ENCODE results near the gene SUCO. TPM values are rescaled to one million over a fixed set of nuclear protein-coding genes. Genes with fewer than 3 reads are reported as not detected.

SUCO gene
- total RNA-seq, 4 donors from 2014 or later = 18.6 to 26.9 (median 23.4) TPM

DNA sequence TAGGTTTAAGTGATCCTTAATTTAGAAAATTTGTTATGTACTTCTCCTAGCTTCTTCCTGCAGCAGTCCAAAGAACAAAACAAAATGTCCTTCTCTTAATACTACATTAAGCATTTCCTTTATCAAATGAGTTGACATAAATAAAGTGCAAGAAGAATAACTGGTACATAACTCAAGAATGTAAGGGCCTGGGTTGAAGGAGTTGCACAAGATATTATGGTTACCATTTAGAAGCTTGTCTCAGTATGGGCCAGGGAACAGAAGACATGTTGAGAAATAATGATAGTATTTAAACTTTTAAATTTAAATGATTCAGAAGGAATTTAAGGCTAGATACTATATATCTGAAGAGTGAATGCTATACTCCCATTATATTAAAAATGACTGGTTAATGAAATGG, 23.5 kb downstream of the SUCO start:
- H3K36me3 ChIP-seq = peaks cover 0 to 57% (median 6%) of the 10 kb centered on the region in 3 donors
- no peaks in the 10 kb centered on the region for H3K9me3 ChIP-seq
- no peak for DNase-seq
- intact Hi-C loops (cut with DNase I) = no loop called here
- no peaks in the 10 kb centered on the region for H3K4me1 ChIP-seq
- H3K27ac ChIP-seq = no peak overlapping the region
- H3K27me3 ChIP-seq = no peaks in the 10 kb centered on the region
- H3K4me3 ChIP-seq = no peak overlapping the region
- TF ChIP-seq, protein P1, sequence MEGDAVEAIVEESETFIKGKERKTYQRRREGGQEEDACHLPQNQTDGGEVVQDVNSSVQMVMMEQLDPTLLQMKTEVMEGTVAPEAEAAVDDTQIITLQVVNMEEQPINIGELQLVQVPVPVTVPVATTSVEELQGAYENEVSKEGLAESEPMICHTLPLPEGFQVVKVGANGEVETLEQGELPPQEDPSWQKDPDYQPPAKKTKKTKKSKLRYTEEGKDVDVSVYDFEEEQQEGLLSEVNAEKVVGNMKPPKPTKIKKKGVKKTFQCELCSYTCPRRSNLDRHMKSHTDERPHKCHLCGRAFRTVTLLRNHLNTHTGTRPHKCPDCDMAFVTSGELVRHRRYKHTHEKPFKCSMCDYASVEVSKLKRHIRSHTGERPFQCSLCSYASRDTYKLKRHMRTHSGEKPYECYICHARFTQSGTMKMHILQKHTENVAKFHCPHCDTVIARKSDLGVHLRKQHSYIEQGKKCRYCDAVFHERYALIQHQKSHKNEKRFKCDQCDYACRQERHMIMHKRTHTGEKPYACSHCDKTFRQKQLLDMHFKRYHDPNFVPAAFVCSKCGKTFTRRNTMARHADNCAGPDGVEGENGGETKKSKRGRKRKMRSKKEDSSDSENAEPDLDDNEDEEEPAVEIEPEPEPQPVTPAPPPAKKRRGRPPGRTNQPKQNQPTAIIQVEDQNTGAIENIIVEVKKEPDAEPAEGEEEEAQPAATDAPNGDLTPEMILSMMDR (IDR thresholded peaks at IDR 0.05) = no peak
- TF ChIP-seq POLR2A (IDR thresholded peaks at IDR 0.05) = no peak

DNA sequence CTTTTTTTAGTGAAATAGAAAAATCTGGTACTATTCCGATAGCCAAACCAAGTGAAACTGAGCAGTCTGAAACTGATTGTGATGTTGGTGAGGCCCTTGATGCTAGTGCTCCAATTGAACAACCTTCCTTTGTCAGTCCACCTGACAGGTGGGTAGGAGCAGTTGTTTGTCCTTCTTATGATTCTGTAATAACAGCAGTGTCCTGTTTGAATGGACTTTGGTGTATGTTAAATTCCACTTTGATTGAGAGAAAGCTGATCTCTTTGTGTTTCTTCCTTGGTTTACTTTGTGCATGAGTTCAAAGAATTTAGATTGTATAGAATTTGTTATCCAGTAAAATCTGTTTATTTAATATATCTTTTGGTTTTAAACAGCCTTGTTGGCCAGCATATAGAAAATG, 24.3 kb downstream of the SUCO start:
- DNase-seq = no peak
- intact Hi-C loops (cut with DNase I) = no loop called here
- Histone ChIP-seq H3K4me3 (no peak overlapping the region), H3K27ac (no peak overlapping the region), H3K27me3 (no peaks in the 10 kb centered on the region), H3K9me3 (no peaks in the 10 kb centered on the region), H3K4me1 (no peaks in the 10 kb centered on the region), H3K36me3 (peaks cover 0 to 65% (median 6%) of the 10 kb centered on the region in 3 donors)
- no peak for TF ChIP-seq POLR2A (IDR thresholded peaks at IDR 0.05)
- TF ChIP-seq, protein P1 (IDR thresholded peaks at IDR 0.05) = no peak
- WGBS, 2 donors = 91 to 93% methylated on average over 1 of the region's 1 CpG

DNA sequence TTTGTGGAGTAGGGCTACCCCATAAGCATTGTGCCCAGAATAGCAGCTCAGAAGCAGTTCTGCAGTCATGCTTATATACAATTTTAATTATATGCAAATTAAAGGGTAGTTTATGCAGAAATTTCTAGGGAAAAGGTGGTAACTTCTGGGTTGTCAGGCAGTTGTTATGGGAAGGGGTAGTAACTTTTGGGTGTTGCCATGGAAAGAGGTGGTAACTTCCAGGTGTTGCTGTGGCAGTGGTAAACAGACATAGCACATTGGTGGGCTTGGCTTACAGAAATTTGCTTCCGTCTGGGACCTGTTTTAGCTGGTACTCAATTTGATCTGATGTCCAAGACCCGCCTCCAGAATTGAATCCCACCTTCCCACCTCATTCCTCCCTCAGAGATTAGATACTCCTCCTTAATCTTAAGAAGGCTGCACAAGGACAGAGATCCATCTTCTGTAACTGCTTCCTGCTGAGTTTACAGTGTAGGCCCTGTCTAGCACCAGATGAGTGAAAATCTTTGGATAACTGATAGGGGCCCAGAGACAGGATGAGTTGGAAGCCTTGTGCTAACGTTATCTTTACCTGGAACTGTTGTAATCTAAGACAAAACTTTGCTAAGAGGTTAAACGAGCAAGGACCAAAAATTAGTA, 26.7 kb downstream of the SUCO start:
- Histone ChIP-seq H3K9me3 (no peaks in the 10 kb centered on the region), H3K27ac (no peak overlapping the region), H3K4me1 (no peaks in the 10 kb centered on the region), H3K27me3 (no peaks in the 10 kb centered on the region), H3K36me3 (peaks cover 0 to 89% (median 6%) of the 10 kb centered on the region in 3 donors), H3K4me3 (no peak overlapping the region)
- intact Hi-C loops (cut with DNase I) = no loop called here
- TF ChIP-seq, protein P1 (IDR thresholded peaks at IDR 0.05) = no peak
- TF ChIP-seq POLR2A (IDR thresholded peaks at IDR 0.05) = no peak
- WGBS, 2 donors = 78 to 85% methylated on average over 4 of the region's 4 CpGs
- DNase-seq = no peak

DNA sequence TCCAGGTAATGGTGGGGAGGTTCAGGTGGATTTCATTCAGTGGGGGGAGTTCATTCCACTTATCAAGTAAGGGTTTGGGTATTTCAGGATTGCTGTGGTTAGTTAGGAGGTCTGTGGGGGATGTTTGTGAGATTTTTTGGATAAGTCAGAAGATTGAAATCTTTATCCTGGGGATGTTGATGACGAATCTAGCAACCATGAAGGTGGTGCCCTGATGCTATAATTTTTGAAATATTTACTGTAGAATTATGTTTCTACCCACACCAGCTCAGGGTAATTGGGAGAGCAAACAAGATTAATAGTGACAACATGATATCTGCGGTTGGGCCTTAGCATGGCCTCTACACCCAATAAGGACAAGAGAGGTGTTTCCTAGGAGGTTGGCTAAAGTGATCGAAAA, 28.3 kb downstream of the SUCO start:
- intact Hi-C loops (cut with DNase I) = no loop called here
- Histone ChIP-seq H3K27me3 (no peaks in the 10 kb centered on the region), H3K36me3 (peaks cover 0 to 95% (median 6%) of the 10 kb centered on the region in 3 donors), H3K27ac (no peak overlapping the region), H3K4me3 (no peak overlapping the region), H3K9me3 (no peaks in the 10 kb centered on the region), H3K4me1 (no peaks in the 10 kb centered on the region)
- WGBS, 2 donors = 91 to 94% methylated on average over 3 of the region's 3 CpGs
- TF ChIP-seq, protein P1 (IDR thresholded peaks at IDR 0.05) = no peak
- no peak for TF ChIP-seq POLR2A (IDR thresholded peaks at IDR 0.05)
- DNase-seq = no peak

GRCh38 chr1:172566196-172566997, 33.4 kb downstream of the SUCO start:
- TF ChIP-seq POLR2A (IDR thresholded peaks at IDR 0.05) = no peak
- TF ChIP-seq, protein P1 (IDR thresholded peaks at IDR 0.05) = no peak
- Histone ChIP-seq H3K4me1 (no peaks in the 10 kb centered on the region), H3K4me3 (no peak overlapping the region), H3K27me3 (no peaks in the 10 kb centered on the region), H3K36me3 (peaks cover 5 to 94% (median 5%) of the 10 kb centered on the region in 3 donors), H3K9me3 (no peaks in the 10 kb centered on the region), H3K27ac (no peak overlapping the region)
- intact Hi-C loops (cut with DNase I) = no loop called here
- no peak for DNase-seq
- WGBS, 2 donors = 82 to 84% methylated on average over 5 of the region's 5 CpGs
